K562 (cell line): ENCODE data around the gene AGBL1.

ENCODE experiments used
- CREB1 ChIP-seq, 2 experiments: sonication (generic) in 1 of 2; formaldehyde crosslinking in 1 of 2; IDR thresholded peaks; 2 replicates each; pipeline versions ENCODE4 v1.6.1 to v1.8.0; 2012 to 2022; ENCODE audit warnings: inconsistent platforms in 1 of 2, mild to moderate bottlenecking in 1 of 2, missing genetic modification reagents in 1 of 2, moderate library complexity in 1 of 2
- ESRRA ChIP-seq: fragments of 450-650 bp; IDR thresholded peaks from 2 replicates; pipeline ENCODE4 v1.6.1; 2014; ENCODE audit warnings: low read depth, mild to moderate bottlenecking, moderate library complexity, borderline replicate concordance
- FOS ChIP-seq: IDR thresholded peaks from 3 replicates; pipeline ENCODE4 v1.6.1; 2011; ENCODE audit not compliant: insufficient read length; ENCODE audit errors: extremely low read depth
- SMARCB1 ChIP-seq: IDR thresholded peaks from 2 replicates; pipeline ENCODE4 v1.6.1; 2011; ENCODE audit warnings: improper control_type of control experiment, low read depth; ENCODE audit not compliant: insufficient read length
- SMC3 ChIP-seq: conservative IDR thresholded peaks from 2 replicates; pipeline ENCODE4 v1.6.1; 2011; ENCODE audit warnings: low read depth, low read length, improper control_type of control experiment; ENCODE audit not compliant: insufficient read depth
- ZC3H8 ChIP-seq: fragments of 450-650 bp; IDR thresholded peaks from 2 replicates; pipeline ENCODE4 v1.6.1; 2017

GRCh38 chr15:86797135-86797534 is 717.5 kb downstream of the AGBL1 start:
- TF ChIP-seq SMARCB1, result no peak
- no peak for TF ChIP-seq ESRRA
- no peak for TF ChIP-seq SMC3
- no peak for TF ChIP-seq ZC3H8
- no peak for TF ChIP-seq FOS
- no peak for TF ChIP-seq CREB1 (IDR thresholded peaks at IDR 0.05)
- no peak for TF ChIP-seq CREB1 (CRISPR knock-in tag; IDR thresholded peaks at IDR 0.05)
